Left colon (tissue), 2 donors: ENCODE data around the gene LTC4S. TPM values are rescaled to one million over a fixed set of nuclear protein-coding genes. Genes with fewer than 3 reads are reported as not detected.
"Not testable (repeated sequence)": the region's sequence is repeated elsewhere in the genome, so short reads cannot be mapped to it uniquely, and the experiment has no call there.

Source experiments
- ATAC-seq: fragments of 200-7000 bp; cut with Tn5 transposase; one replicate; pipeline ENCODE4 v1.9.1; 2020; ENCODE audit warnings: mild to moderate bottlenecking, moderate library complexity
- DNase-seq, 2 donors: peaks; one replicate each; pipeline ENCODE4 v3.0.0-alpha.2; 2020
- intact Hi-C, 2 donors: fragments of 100-400 bp; cut with DNase I in 1 of 2; cut with micrococcal nuclease in 1 of 2; formaldehyde crosslinking; loops; one replicate each; pipeline versions ENCODE4 v1.11.2 to v1.14.0; 2022; cut with DNase I, micrococcal nuclease
- total RNA-seq, 2 donors: library from RNA; stranded (reverse); fragmentation: NEBNext Ultra II Directional; extraction: Animal tissue kit (Norgen Biotek cat#: 25700); gene quantifications; one replicate each; pipeline ENCODE4 v1.2.1, GENCODE V29; 2021
- donor health status: DM: no; HTN: no; CAD: no.
- donor health status: DM: yes; HTN: yes; CAD: no.

Gene LTC4S
- total RNA-seq, 2 donors from 2014 or later = 4.2 to 8.7 TPM

- DNase-seq (no peak), ATAC-seq (no peak)
- intact Hi-C loops = no loop called here
These were observed 26.2 kb upstream of the LTC4S start for GRCh38 chr5:179767496-179768100.

- DNase-seq (no peak), ATAC-seq (no peak)
- intact Hi-C loops = no loop called here
These were observed 25.3 kb upstream of the LTC4S start for GRCh38 chr5:179768326-179769085.

- DNase-seq (no peak), ATAC-seq (no peak)
- intact Hi-C loops = no loop called here
These were observed 24.5 kb upstream of the LTC4S start for GRCh38 chr5:179769271-179769670.

- ATAC-seq = no peak
- no peak for DNase-seq
- intact Hi-C loops = no loop called here
These were observed 24.0 kb upstream of the LTC4S start for GRCh38 chr5:179769796-179770195.

GRCh38 chr5:179771311-179771895 is 22.4 kb upstream of the LTC4S start:
- intact Hi-C loops = no loop called here
- ATAC-seq = no peak
- no peak for DNase-seq

- DNase-seq = no peak
- ATAC-seq = no peak
- intact Hi-C loops = no loop called here
These were observed 21.4 kb upstream of the LTC4S start for GRCh38 chr5:179772351-179772750.

- ATAC-seq = no peak
- no peak for DNase-seq
- intact Hi-C loops = no loop called here
These were observed 20.1 kb upstream of the LTC4S start for GRCh38 chr5:179773686-179774040.

GRCh38 chr5:179774442-179774841 is 19.3 kb upstream of the LTC4S start:
- intact Hi-C loops = no loop called here
- ATAC-seq = no peak
- no peak for DNase-seq

GRCh38 chr5:179776411-179776938 is 17.3 kb upstream of the LTC4S start:
- ATAC-seq (no peak), DNase-seq (no peak)
- intact Hi-C loops = no loop called here

- intact Hi-C loops = no loop called here
- ATAC-seq = no peak
- DNase-seq = no peak
These were observed 16.3 kb upstream of the LTC4S start for GRCh38 chr5:179777456-179777855.

GRCh38 chr5:179777909-179778308 is 15.9 kb upstream of the LTC4S start:
- intact Hi-C loops = no loop called here
- DNase-seq (no peak), ATAC-seq (no peak)

- intact Hi-C loops = no loop called here
- DNase-seq (no peak), ATAC-seq (no peak)
These were observed 15.2 kb upstream of the LTC4S start for GRCh38 chr5:179778591-179778990.

- ATAC-seq (no peak), DNase-seq (no peak)
- intact Hi-C loops = no loop called here
These were observed 14.0 kb upstream of the LTC4S start for GRCh38 chr5:179779826-179780225.

GRCh38 chr5:179780362-179780761 is 13.4 kb upstream of the LTC4S start:
- no peak for ATAC-seq

GRCh38 chr5:179781846-179782245 is 11.9 kb upstream of the LTC4S start:
- intact Hi-C loops = no loop called here
- no peak for ATAC-seq

More at GRCh38 chr5:179780362-179780761, 13.4 kb upstream of the LTC4S start:
- intact Hi-C loops = no loop called here
- DNase-seq = no peak

GRCh38 chr5:179783128-179783527 is 10.7 kb upstream of the LTC4S start:
- ATAC-seq = no peak
- DNase-seq = no peak
- intact Hi-C loops = no loop called here

More at GRCh38 chr5:179781846-179782245, 11.9 kb upstream of the LTC4S start:
- no peak for DNase-seq

GRCh38 chr5:179786861-179787260 is 6.9 kb upstream of the LTC4S start:
- ATAC-seq (no peak), DNase-seq (no peak)
- intact Hi-C loops = no loop called here

- no peak for ATAC-seq
- intact Hi-C loops = no loop called here
- no peak for DNase-seq
These were observed 5.5 kb upstream of the LTC4S start for GRCh38 chr5:179788193-179788854.

- intact Hi-C loops, DNase-seq, ATAC-seq: not testable (repeated sequence)
These were observed 4.5 kb upstream of the LTC4S start for GRCh38 chr5:179789278-179789677.
